ENCODE measurements around the gene TMEM239.

The TMEM239 gene

DNA sequence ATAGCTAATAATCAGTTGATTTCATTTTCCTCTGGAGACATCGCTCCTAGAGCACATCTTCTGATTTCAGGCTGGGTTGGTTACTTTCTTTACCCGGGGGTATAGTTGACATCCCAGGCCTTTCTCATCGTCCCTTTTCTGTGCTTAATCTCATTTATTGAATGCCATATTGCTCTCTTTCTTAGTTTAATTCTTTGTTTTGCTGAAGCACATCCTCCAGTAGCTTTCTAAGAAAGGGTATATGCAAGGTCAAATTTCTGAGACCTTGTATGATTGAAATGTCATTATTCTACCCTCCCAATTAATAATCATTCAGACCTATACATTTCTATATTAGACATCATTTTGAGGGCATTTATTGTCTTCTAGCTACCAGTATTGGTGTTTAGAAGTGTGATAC is 4.0 kb upstream of the TMEM239 start:
- Histone ChIP-seq H3K36me3 (ENCODE audit: insufficient read depth, low read length) (no peaks in the 10 kb centered on the region), H3K4me2 (ENCODE audit: low read depth, low read length, poor library complexity, severe bottlenecking) (no peak overlapping the region), H3F3A (ENCODE audit: low read depth) (no peaks in the 10 kb centered on the region), H3K4me1 (ENCODE audit: insufficient read depth, low read length, poor library complexity, severe bottlenecking) (peaks cover 26% of the 10 kb centered on the region), H3K9ac (ENCODE audit: low read depth, low read length, poor library complexity, severe bottlenecking) (no peak overlapping the region), H3K27me3 (ENCODE audit: insufficient read depth, low read length, poor library complexity, severe bottlenecking) (no peaks in the 10 kb centered on the region), H3K9me2 (replicated peaks; ENCODE audit: low read depth, low read length) (no peaks in the 10 kb centered on the region), H3K79me2 (ENCODE audit: insufficient read depth, low read length) (no peaks in the 10 kb centered on the region), H3K9me3 (ENCODE audit: insufficient read depth, low read depth, low read length) (no peaks in the 10 kb centered on the region), H2AFZ (ENCODE audit: low read length) (no peak overlapping the region), H3K4me3 (ENCODE audit: low read length, poor library complexity, severe bottlenecking) (no peak overlapping the region), H4K20me1 (ENCODE audit: insufficient read depth, low read length, poor library complexity, severe bottlenecking) (no peaks in the 10 kb centered on the region)
- TF ChIP-seq, protein P1, sequence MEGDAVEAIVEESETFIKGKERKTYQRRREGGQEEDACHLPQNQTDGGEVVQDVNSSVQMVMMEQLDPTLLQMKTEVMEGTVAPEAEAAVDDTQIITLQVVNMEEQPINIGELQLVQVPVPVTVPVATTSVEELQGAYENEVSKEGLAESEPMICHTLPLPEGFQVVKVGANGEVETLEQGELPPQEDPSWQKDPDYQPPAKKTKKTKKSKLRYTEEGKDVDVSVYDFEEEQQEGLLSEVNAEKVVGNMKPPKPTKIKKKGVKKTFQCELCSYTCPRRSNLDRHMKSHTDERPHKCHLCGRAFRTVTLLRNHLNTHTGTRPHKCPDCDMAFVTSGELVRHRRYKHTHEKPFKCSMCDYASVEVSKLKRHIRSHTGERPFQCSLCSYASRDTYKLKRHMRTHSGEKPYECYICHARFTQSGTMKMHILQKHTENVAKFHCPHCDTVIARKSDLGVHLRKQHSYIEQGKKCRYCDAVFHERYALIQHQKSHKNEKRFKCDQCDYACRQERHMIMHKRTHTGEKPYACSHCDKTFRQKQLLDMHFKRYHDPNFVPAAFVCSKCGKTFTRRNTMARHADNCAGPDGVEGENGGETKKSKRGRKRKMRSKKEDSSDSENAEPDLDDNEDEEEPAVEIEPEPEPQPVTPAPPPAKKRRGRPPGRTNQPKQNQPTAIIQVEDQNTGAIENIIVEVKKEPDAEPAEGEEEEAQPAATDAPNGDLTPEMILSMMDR (conservative IDR thresholded peaks at IDR 0.05; ENCODE audit: low read length) = no peak

DNA sequence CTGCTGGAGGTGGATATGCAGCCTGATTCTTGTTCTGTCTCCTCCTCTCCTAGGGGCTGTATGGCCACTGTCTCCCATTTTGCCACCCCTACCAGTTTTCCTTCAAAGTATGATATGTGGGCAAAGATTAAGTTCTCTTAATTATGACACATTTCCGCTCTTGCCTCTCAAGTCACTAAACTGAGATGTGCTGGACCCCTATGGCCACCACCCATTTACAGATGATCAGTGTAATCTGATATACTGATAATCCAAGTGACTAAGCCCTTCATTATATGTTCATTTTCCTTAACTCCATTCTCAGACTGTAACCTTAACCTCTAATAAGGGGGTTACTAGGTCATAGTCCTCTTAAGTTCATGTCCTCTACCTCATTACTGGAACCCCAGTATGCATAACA is 2.1 kb upstream of the TMEM239 start:
- no peak overlapping the region for H3K4me3 ChIP-seq (ENCODE audit: low read length, poor library complexity, severe bottlenecking)

DNA sequence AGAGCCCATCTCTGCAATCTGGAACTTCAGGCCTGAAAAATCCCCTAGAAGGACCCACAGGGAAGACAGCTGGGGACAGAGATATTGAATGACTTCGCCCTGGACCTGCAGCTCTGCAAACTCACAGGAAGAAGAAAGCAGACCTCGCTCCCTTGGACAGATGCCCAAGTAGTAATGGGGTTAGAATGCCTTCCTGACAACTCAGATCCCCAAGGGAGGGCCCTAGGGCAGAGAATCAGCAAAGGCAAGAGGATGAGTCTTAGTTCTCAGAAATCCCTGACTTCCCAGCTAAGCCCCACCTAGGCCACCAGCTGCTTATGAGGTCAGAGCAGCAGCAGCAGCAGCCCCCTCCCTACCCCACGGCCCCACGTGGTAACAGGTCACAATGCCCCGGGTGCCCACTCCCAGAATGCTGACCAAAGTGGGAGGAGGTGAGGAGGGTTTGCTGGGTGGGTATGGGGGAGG is 1.5 kb upstream of the TMEM239 start, which contains the start of gene C20orf141:
C20orf141 (plus strand) TSS at position 401 of the 465 bp plus-strand sequence. CDS start 198 bp downstream, outside the sequence.
- Histone ChIP-seq H3K4me1 (ENCODE audit: insufficient read depth, low read length, poor library complexity, severe bottlenecking) (peaks cover 26% of the 10 kb centered on the region), H3K79me2 (ENCODE audit: insufficient read depth, low read length) (no peaks in the 10 kb centered on the region), H3K4me2 (ENCODE audit: low read depth, low read length, poor library complexity, severe bottlenecking) (peak within 1 kb of the TSS; percentile 25), H3K4me3 (ENCODE audit: low read length, poor library complexity, severe bottlenecking) (no peak within 1 kb of the TSS), H3K9me3 (ENCODE audit: insufficient read depth, low read depth, low read length) (no peaks in the 10 kb centered on the region), H3K27me3 (ENCODE audit: insufficient read depth, low read length, poor library complexity, severe bottlenecking) (no peaks in the 10 kb centered on the region), H2AFZ (ENCODE audit: low read length) (no peak within 1 kb of the TSS), H3K9ac (ENCODE audit: low read depth, low read length, poor library complexity, severe bottlenecking) (peak within 1 kb of the TSS; percentile 8), H3K36me3 (ENCODE audit: insufficient read depth, low read length) (no peaks in the 10 kb centered on the region), H3K9me2 (replicated peaks; ENCODE audit: low read depth, low read length) (no peaks in the 10 kb centered on the region), H3F3A (ENCODE audit: low read depth) (no peaks in the 10 kb centered on the region), H4K20me1 (ENCODE audit: insufficient read depth, low read length, poor library complexity, severe bottlenecking) (no peaks in the 10 kb centered on the region)
- TF ChIP-seq, protein P1 (conservative IDR thresholded peaks at IDR 0.05; ENCODE audit: low read length) = no peak
- TF ChIP-seq EZH2phosphoT487 (IDR thresholded peaks at IDR 0.05; ENCODE audit: borderline replicate concordance) = no peak

More for the DNA sequence above, 2.1 kb upstream of the TMEM239 start:
- H3K9me2 ChIP-seq (replicated peaks; ENCODE audit: low read depth, low read length) = no peaks in the 10 kb centered on the region
- H4K20me1 ChIP-seq (ENCODE audit: insufficient read depth, low read length, poor library complexity, severe bottlenecking) = no peaks in the 10 kb centered on the region
- H3F3A ChIP-seq (ENCODE audit: low read depth) = no peaks in the 10 kb centered on the region
- H3K4me2 ChIP-seq (ENCODE audit: low read depth, low read length, poor library complexity, severe bottlenecking) = peak overlapping the region; percentile 25
- H3K9me3 ChIP-seq (ENCODE audit: insufficient read depth, low read depth, low read length) = no peaks in the 10 kb centered on the region
- H3K9ac ChIP-seq (ENCODE audit: low read depth, low read length, poor library complexity, severe bottlenecking) = peak overlapping the region; percentile 8
- no peaks in the 10 kb centered on the region for H3K79me2 ChIP-seq (ENCODE audit: insufficient read depth, low read length)
- no peaks in the 10 kb centered on the region for H3K36me3 ChIP-seq (ENCODE audit: insufficient read depth, low read length)
- H2AFZ ChIP-seq (ENCODE audit: low read length) = no peak overlapping the region
- H3K27me3 ChIP-seq (ENCODE audit: insufficient read depth, low read length, poor library complexity, severe bottlenecking) = no peaks in the 10 kb centered on the region
- no peak for TF ChIP-seq EZH2phosphoT487 (IDR thresholded peaks at IDR 0.05; ENCODE audit: borderline replicate concordance)
- TF ChIP-seq, protein P1 (conservative IDR thresholded peaks at IDR 0.05; ENCODE audit: low read length) = no peak
- H3K4me1 ChIP-seq (ENCODE audit: insufficient read depth, low read length, poor library complexity, severe bottlenecking) = peaks cover 26% of the 10 kb centered on the region
